NT2/D1 (cell line): Measurements from ENCODE around the gene TGFBR2.
"Not testable (repeated sequence)": the region's sequence is repeated elsewhere in the genome, so short reads cannot be mapped to it uniquely, and the experiment has no call there.

Experiments used
- SUZ12 ChIP-seq: IDR thresholded peaks from 2 replicates; pipeline ENCODE4 v1.6.1; 2011; ENCODE audit not compliant: insufficient read length, insufficient read depth; ENCODE audit errors: extremely low read depth
- ZNF274 ChIP-seq: IDR thresholded peaks from 2 replicates; pipeline ENCODE4 v1.6.1; 2011; ENCODE audit warnings: mild to moderate bottlenecking, low read depth, low read length

DNA sequence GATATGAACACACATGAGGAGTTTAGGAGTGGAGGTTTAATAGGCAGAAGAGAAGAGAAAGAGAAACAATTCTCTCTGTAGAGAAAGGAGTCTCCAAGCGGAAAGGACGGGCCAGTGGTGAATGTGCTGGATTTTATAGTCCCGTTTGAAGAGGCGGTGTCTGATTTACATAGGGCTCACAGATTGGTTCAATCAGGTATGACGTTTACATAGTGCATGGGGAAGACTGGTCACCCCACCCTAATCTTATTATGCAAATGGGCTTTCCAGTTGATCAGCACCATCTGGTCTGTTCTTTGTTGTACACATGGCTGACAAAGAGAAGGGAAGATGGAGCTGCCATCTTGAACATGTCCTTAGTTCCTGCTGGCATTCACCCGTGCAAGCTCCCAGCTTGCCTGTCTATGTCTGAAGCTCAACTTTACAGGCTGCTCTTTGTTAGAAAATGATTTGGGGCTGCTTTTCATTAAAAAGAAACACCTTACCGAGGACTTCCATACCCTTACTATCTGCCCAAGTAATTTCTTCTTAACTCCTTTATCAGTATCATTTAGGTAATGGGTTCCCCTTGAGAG lies 63.0 kb downstream of the TGFBR2 start:
- TF ChIP-seq ZNF274, SUZ12: not testable (repeated sequence)
